NCI-H524 treated with DMSO at 0.1 percent for 48 hours (cell line): ENCODE results near the gene CALHM4.
"Not testable (repeated sequence)": the region's sequence is repeated elsewhere in the genome, so short reads cannot be mapped to it uniquely, and the experiment has no call there.

ENCODE experiments used
- DNase-seq: peaks from one replicate; lab custom pipeline; 2025; lab: John Stamatoyannopoulos, UW

The CALHM4 gene

GRCh38 chr6:116577486-116577885 lies 23.9 kb downstream of the CALHM4 start:
- DNase-seq = no peak

GRCh38 chr6:116578335-116578734 lies 24.8 kb downstream of the CALHM4 start:
- no peak for DNase-seq

- no peak for DNase-seq
These were observed 25.6 kb downstream of the CALHM4 start for GRCh38 chr6:116579143-116579542.

GRCh38 chr6:116580198-116580597 lies 26.6 kb downstream of the CALHM4 start:
- DNase-seq = no peak

GRCh38 chr6:116586276-116586675 lies 32.7 kb downstream of the CALHM4 start:
- DNase-seq = no peak

- no peak for DNase-seq
These were observed 33.2 kb downstream of the CALHM4 start for GRCh38 chr6:116586738-116587137.

- no peak for DNase-seq
These were observed 41.7 kb downstream of the CALHM4 start for GRCh38 chr6:116595247-116595646.

- DNase-seq = no peak
These were observed 43.3 kb downstream of the CALHM4 start for GRCh38 chr6:116596815-116597214.

- not testable (repeated sequence) for DNase-seq
These were observed 50.4 kb downstream of the CALHM4 start for GRCh38 chr6:116603916-116604315.

GRCh38 chr6:116604868-116605267 lies 51.3 kb downstream of the CALHM4 start:
- not testable (repeated sequence) for DNase-seq

- no peak for DNase-seq
These were observed 52.4 kb downstream of the CALHM4 start for GRCh38 chr6:116605935-116606334.
